Measurements from ENCODE around the gene CASK.

DNA sequence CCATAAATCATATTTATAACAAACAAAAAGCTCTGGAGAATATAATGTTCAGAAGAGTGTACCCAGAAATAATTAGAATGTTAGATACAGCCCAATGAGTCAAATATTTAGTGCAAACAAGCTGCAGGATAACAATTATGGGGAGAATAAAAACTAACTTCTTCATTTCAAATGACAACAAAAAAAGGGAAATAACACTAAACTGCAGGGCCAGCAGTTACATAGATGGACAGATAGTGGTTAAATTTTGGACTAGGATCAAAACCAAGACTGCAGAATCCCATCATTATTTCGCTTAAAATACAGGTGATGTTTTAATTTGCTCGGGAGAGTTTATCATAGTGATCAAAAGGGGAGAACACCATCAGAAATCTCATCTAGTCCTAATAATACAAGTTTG, 235.2 kb downstream of the CASK start:
- TF ChIP-seq CTCF (IDR thresholded peaks at IDR 0.05) (no peak), REST (IDR thresholded peaks at IDR 0.05; ENCODE audit: insufficient read depth in 1 of 2, low read depth in 2 of 2, low read length in 1 of 2) (no peak)

Measured in Panc1 (cell line).